GM10248 (cell line): Measurements from ENCODE around the gene PKD1.

Experiments
- CTCF ChIA-PET: fragments of 300-600 bp; sonication (Branson Sonifier 250); formaldehyde crosslinking; extraction: SDS; loops from one replicate; lab custom pipeline; 2021; ENCODE audit warnings: antibody characterized with exemption; lab: Yijun Ruan, JAX
- POLR2A ChIA-PET: fragments of 350-650 bp; sonication (Branson Sonifier 250); formaldehyde crosslinking; extraction: SDS; loops from one replicate; lab custom pipeline; 2020; ENCODE audit warnings: antibody characterized with exemption; lab: Yijun Ruan, JAX
- DNase-seq: peaks from one replicate; pipeline ENCODE4 v3.0.0; 2012; ENCODE audit errors: extremely low spot score
- TF ChIP-seq, protein P1 (sequence below): IDR thresholded peaks from 2 replicates; pipeline ENCODE4 v1.5.1; 2012; ENCODE audit warnings: mild to moderate bottlenecking, low read depth; ENCODE audit errors: extremely low read depth, missing control alignments, control extremely low read depth

Gene PKD1

DNA sequence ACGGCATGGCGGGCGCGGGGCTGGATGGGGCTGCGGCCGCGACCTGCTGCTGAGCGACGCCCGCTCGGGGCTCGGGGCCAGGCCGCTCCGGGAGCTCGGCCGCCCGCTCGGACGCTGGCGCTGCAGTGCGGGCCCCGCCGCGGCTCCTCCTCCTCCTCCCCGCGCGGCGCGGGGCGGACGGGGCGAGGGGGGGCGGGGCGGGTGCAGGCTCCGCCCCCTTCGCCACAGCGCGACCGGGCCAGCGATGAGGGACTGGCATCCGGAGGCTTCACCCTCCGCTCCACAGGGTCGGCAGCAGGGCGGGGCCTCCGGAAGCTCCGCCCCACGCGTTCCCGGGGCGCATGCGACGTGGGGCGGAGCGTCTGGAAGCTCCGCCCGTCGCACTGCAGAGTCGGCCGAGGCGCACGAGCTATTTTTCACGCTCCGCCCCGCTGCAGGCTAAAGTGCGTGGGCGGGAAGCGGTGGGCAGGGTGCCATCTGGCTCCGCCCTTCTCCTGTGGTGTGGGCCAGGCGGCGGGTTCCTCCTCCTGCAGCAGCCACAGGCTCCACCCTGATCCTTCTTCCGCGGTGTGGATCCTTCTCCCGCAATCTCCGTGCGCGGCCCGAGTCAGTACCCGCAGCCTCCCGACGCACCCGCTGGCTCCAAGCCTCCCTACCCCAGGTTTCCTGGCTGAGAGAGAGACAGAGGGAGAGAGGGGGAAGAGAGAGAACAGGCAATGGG is at the start of gene PKD1:
PKD1 (minus strand) TSS at position 129 of the 721 bp plus-strand sequence. CDS start 209 bp downstream, outside the sequence.
- POLR2A ChIA-PET, result interaction anchor here (0.7 kb wide), 1 partner anchor 19 kb away, joined by 16 read pairs; the partner anchor contains the start of gene TRAF7
- DNase-seq, result peak; percentile 32
- CTCF ChIA-PET, result interaction anchor here (1.0 to 1.6 kb wide), 2 partner anchors 111 to 132 kb away, joined by 3 to 5 read pairs; no protein-coding TSS in a partner anchor

DNA sequence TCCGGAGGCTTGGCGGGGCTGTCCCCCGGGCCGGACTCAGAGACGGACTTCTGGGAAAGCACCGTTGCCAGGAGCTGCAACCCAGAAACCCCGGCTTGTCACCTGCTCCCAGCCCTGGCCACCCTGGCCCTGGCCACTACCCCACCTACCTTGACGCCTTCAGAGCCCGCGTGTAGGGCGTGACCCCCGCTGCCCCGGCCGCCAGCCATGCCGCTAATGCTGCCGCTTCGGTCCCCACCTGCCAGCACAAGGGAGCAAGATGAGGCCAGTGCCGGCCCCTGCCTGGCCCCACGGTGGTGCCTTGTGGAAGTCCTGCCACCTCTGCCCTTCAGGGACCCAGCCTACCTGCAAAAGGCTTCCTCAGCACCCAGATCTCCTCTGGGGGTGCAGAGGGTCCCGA is 49.3 kb upstream of the PKD1 start:
- ChIA-PET POLR2A (no interaction called here), CTCF (interaction anchor here (1.6 kb wide), 1 partner anchor 16 kb away, joined by 3 read pairs; no protein-coding TSS in a partner anchor)
- TF ChIP-seq, protein P1, sequence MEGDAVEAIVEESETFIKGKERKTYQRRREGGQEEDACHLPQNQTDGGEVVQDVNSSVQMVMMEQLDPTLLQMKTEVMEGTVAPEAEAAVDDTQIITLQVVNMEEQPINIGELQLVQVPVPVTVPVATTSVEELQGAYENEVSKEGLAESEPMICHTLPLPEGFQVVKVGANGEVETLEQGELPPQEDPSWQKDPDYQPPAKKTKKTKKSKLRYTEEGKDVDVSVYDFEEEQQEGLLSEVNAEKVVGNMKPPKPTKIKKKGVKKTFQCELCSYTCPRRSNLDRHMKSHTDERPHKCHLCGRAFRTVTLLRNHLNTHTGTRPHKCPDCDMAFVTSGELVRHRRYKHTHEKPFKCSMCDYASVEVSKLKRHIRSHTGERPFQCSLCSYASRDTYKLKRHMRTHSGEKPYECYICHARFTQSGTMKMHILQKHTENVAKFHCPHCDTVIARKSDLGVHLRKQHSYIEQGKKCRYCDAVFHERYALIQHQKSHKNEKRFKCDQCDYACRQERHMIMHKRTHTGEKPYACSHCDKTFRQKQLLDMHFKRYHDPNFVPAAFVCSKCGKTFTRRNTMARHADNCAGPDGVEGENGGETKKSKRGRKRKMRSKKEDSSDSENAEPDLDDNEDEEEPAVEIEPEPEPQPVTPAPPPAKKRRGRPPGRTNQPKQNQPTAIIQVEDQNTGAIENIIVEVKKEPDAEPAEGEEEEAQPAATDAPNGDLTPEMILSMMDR, result no peak
- no peak for DNase-seq

DNA sequence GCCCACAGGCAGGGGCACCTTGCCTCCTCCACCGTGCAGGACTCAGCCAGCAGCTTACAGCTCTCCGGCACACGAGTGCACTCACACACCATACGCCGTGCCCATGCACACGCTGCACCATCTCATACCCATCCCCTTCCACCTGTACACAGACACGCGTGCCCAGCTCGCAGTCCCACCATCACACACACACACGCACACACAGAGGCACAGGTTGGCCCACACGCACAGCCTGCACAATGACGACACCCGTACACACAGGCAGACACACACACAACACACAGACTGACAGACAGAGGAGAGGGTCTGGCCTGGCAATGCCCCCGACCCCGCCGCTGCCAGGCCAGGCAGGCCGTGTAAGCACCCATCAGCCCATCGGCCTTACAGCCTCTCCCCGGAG is 48.6 kb upstream of the PKD1 start:
- TF ChIP-seq, protein P1, result no peak
- CTCF ChIA-PET, result no interaction called here
- no peak for DNase-seq
- POLR2A ChIA-PET, result no interaction called here

DNA sequence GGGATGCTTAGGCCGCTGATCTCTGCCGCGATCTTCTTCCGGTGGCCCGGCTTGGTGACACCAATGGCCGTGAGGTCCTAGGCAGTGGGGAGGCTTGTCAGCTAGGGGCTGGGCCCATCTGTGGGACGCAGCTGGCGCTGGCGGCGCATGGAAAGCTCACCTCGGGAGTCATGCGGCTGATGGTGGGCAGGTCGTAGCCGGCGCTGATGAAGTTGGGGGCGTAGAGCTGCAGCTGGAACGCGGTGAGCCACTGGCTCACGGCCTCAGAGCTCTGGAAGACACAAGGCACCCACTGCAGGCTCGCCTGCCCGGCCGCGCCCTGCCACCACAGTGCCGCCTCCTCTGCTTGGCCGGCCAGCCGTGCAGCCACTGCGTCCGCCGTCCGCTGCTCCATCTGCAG is 48.0 kb upstream of the PKD1 start:
- CTCF ChIA-PET, result no interaction called here
- POLR2A ChIA-PET, result interaction anchor here (2.1 kb wide), 1 partner anchor 28 kb away, joined by 8 read pairs; the partner anchor contains the start of gene TRAF7
- no peak for DNase-seq
- TF ChIP-seq, protein P1, result no peak

DNA sequence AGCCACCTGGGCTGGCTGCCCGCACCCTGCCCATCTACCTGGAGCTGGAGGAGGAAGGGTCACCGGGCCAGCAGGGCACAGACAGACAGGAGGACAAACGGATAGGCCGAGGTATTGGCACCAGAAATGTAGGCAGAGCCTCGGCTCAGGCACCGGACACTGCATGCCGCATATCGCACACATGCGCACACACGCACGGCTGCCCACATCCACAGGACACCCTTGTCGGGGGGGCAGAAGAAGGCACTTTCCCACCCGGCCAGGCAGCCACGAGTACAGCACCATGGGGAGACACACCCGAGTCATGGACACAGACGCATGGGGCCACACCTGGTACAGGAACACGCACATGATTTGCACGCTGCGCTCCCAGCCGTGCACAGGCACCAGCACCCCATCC is 46.3 kb upstream of the PKD1 start:
- CTCF ChIA-PET, result interaction anchor here (1.2 kb wide), 1 partner anchor 70 kb away, joined by 4 read pairs; the partner anchor contains the start of gene ECI1
- TF ChIP-seq, protein P1, result no peak
- DNase-seq, result no peak
- POLR2A ChIA-PET, result interaction anchor here (1.2 to 2.1 kb wide), 2 partner anchors 27 kb away, joined by 6 to 8 read pairs; partner anchors contain the start of gene TRAF7

DNA sequence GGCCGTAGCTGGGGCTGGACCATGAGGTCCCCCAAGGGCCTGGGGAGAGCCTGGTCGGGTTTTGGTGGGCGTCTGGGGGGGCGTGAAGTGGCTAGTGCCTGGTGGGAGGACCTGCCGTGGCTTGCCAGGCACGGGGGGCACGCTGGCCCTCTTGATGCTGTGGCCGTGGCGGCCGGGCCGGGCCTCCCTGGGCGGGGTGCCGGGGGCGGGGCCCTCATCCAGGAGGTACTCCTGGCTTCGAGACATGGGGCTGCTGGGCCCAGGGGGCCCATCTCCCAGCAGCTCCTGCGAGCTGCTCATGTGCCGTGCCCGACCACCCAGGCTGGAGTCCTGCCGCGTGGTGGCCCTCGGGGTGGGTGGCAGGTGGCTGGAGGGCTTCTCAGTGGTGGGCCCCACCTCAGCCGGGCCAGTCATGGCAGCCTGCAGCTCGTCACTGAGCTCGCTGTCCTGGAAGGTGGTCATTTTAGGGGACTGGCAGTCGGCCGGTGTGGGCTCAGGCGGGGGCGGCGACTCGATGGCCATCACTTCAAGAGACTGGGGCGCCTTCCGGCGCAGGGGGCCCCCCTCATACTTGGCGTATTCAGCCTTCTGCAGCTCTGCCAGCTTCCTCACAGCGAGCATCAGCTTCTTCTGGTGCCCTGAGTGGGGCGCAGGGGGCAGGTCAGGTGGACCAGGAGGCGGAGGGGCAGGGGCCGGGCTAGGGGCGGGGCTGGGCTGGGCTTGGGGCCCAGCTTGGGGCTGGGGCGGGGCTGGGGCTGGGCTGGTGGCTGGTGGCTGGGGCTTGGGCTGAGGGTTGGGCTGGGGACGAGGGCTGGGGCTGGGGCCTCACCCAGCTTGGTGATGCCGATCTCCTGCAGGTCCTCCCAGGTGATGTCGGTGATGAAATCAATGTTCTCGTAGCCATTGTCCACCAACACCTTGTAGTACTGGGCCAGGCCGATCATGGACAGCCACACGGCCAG is 45.5 kb upstream of the PKD1 start:
- TF ChIP-seq, protein P1, result no peak
- DNase-seq, result no peak
- ChIA-PET CTCF (interaction anchor here (1.1 kb wide), 1 partner anchor 70 kb away, joined by 3 read pairs; the partner anchor contains the start of gene ECI1), POLR2A (interaction anchor here (0.6 to 1.2 kb wide), 2 partner anchors 26 to 664 kb away, joined by 3 to 6 read pairs; partner anchors contain the start of gene TRAF7)
